GM12873 (cell line): ENCODE data around the gene CYP2D6.
"Not testable (repeated sequence)": the region's sequence is repeated elsewhere in the genome, so short reads cannot be mapped to it uniquely, and the experiment has no call there.

ENCODE experiments used
- CTCF ChIP-seq: IDR thresholded peaks from 2 replicates; pipeline ENCODE4 v1.5.1; 2012; ENCODE audit warnings: low read depth, mild to moderate bottlenecking, moderate library complexity, low read length, control low read depth; ENCODE audit not compliant: insufficient read depth; ENCODE audit errors: missing control alignments

CYP2D6 gene

GRCh38 chr22:42130639-42131431 lies at the start of gene CYP2D6:
CYP2D6 (minus strand) TSS chr22:42130810; CDS start chr22:42130791, 19 bp downstream.
- not testable (repeated sequence) for TF ChIP-seq CTCF

GRCh38 chr22:42179616-42180015 lies 49.0 kb upstream of the CYP2D6 start:
- no peak for TF ChIP-seq CTCF

- no peak for TF ChIP-seq CTCF
Measured at GRCh38 chr22:42178910-42179519, 48.4 kb upstream of the CYP2D6 start.

- no peak for TF ChIP-seq CTCF
Measured at GRCh38 chr22:42177891-42178336, 47.3 kb upstream of the CYP2D6 start.

GRCh38 chr22:42176255-42176915 lies 45.8 kb upstream of the CYP2D6 start:
- TF ChIP-seq CTCF, result no peak

- no peak for TF ChIP-seq CTCF
Measured at GRCh38 chr22:42174062-42174461, 43.5 kb upstream of the CYP2D6 start.
